Mammary epithelial cell (primary cell): ENCODE results near the gene FRG2C.
"Not testable (repeated sequence)": the region's sequence is repeated elsewhere in the genome, so short reads cannot be mapped to it uniquely, and the experiment has no call there.

Source experiments
- CTCF ChIP-seq, 2 donors: IDR thresholded peaks in 1 of 2; conservative IDR thresholded peaks in 1 of 2; 2 replicates each; pipeline ENCODE4 v1.5.1; 2011 to 2012; ENCODE audit warnings: inconsistent platforms in 2 of 2, low read length in 2 of 2, mild to moderate bottlenecking in 2 of 2, control low read depth in 1 of 2, low read depth in 1 of 2; ENCODE audit not compliant: insufficient read depth in 1 of 2; ENCODE audit errors: extremely low read depth in 1 of 2
- EZH2 ChIP-seq: IDR thresholded peaks from 2 replicates; pipeline ENCODE4 v1.6.1; 2012; ENCODE audit warnings: low read length, inconsistent platforms, borderline replicate concordance

DNA sequence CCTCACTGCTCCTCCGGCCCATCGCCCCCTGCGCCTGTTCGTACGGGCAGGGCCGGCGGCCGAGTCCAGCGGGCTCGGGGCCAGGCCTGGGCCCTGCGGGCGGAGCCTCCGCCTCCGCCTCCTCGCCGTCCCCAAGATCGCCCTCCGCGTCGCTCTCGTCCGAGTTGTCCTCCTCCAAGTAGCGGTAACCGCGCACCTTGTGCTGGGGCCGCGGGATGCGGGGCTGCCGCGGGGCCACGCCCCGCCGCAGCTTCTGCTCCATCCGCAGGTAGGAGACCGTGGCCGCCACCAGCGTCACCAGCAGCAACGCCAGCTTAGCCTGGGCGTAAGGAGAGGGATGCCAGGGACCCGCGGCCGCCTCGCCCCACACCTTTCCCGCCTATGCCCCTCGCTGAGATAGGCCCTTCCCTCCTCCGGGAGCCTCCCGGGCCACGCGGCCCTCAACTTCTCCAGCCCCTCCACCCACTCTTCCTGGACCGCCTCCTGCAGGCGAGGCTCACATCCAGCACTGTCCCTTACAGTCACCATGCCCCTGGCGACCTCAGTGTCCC, 44.6 kb upstream of the FRG2C start:
- not testable (repeated sequence) for TF ChIP-seq CTCF (conservative IDR thresholded peaks at IDR 0.05 in 1 of 2, IDR thresholded peaks at IDR 0.05 in 1 of 2; ENCODE audit: extremely low read depth in 1 of 2, insufficient read depth in 1 of 2, low read depth in 1 of 2, low read length in 2 of 2); EZH2
